Mesothelial cell of epicardium (in vitro differentiated cells): ENCODE results near the gene SLC4A3. TPM values are rescaled to one million over a fixed set of nuclear protein-coding genes. Genes with fewer than 3 reads are reported as not detected.

Experiments
- DNase-seq, 2 experiments: peaks; one replicate each; pipeline ENCODE4 v3.0.0; 2021; ENCODE audit warnings: low spot score in 2 of 2; ENCODE audit not compliant: unreplicated experiment in 2 of 2
- H3K27ac Mint-ChIP-seq: 2 replicates; pipeline ENCODE4 v1.8.0; 2021; ENCODE audit warnings: mixed read lengths
- H3K27me3 Mint-ChIP-seq: 2 replicates; pipeline ENCODE4 v1.8.0; 2021; ENCODE audit warnings: low read depth, mixed read lengths
- H3K36me3 Mint-ChIP-seq: 2 replicates; pipeline ENCODE4 v1.8.0; 2021; ENCODE audit warnings: mixed read lengths
- H3K4me1 Mint-ChIP-seq: 2 replicates; pipeline ENCODE4 v1.8.0; 2021; ENCODE audit warnings: mixed read lengths
- H3K4me3 Mint-ChIP-seq: 2 replicates; pipeline ENCODE4 v1.8.0; 2021; ENCODE audit warnings: mild to moderate bottlenecking, moderate library complexity, mixed read lengths
- H3K9me3 Mint-ChIP-seq: 2 replicates; pipeline ENCODE4 v1.8.0; 2021; ENCODE audit warnings: mixed read lengths
- CTCF ChIP-seq: fragments of 200-600 bp; sonication (generic); IDR thresholded peaks from one replicate; pipeline ENCODE4 v1.5.0; 2021; ENCODE audit warnings: antibody characterized with exemption; ENCODE audit not compliant: unreplicated experiment
- total RNA-seq: library from RNA; stranded (reverse); gene quantifications from 3 replicates; pipeline ENCODE4 v1.2.1, GENCODE V29; 2021

SLC4A3 gene
- total RNA-seq, 1 donor from 2014 or later = 23.6 TPM

- H3K9me3 Mint-ChIP-seq = no peaks in the 10 kb centered on the region
- no peak for DNase-seq
- H3K36me3 Mint-ChIP-seq = peaks cover 29% of the 10 kb centered on the region
- no peak overlapping the region for H3K27ac Mint-ChIP-seq
- TF ChIP-seq CTCF = no peak
- peaks cover 2% of the 10 kb centered on the region for H3K4me1 Mint-ChIP-seq
- no peak overlapping the region for H3K4me3 Mint-ChIP-seq
- H3K27me3 Mint-ChIP-seq = no peaks in the 10 kb centered on the region
Measured at GRCh38 chr2:219603771-219604170, 23.7 kb upstream of the SLC4A3 start.

- Mint-ChIP-seq H3K27me3 (no peaks in the 10 kb centered on the region), H3K27ac (no peak overlapping the region), H3K36me3 (peaks cover 32% of the 10 kb centered on the region), H3K4me1 (no peaks in the 10 kb centered on the region), H3K4me3 (no peak overlapping the region), H3K9me3 (no peaks in the 10 kb centered on the region)
- no peak for TF ChIP-seq CTCF
- no peak for DNase-seq
Measured at GRCh38 chr2:219605607-219605954, 21.8 kb upstream of the SLC4A3 start.

- no peaks in the 10 kb centered on the region for H3K9me3 Mint-ChIP-seq
- H3K4me1 Mint-ChIP-seq = no peaks in the 10 kb centered on the region
- H3K27ac Mint-ChIP-seq = no peak overlapping the region
- H3K27me3 Mint-ChIP-seq = no peaks in the 10 kb centered on the region
- peaks cover 35% of the 10 kb centered on the region for H3K36me3 Mint-ChIP-seq
- DNase-seq = no peak
- H3K4me3 Mint-ChIP-seq = no peak overlapping the region
- TF ChIP-seq CTCF = no peak
Measured at GRCh38 chr2:219607931-219608330, 19.5 kb upstream of the SLC4A3 start.

- Mint-ChIP-seq H3K4me3 (no peak overlapping the region), H3K27me3 (no peaks in the 10 kb centered on the region), H3K4me1 (no peaks in the 10 kb centered on the region), H3K36me3 (peaks cover 35% of the 10 kb centered on the region), H3K9me3 (no peaks in the 10 kb centered on the region), H3K27ac (no peak overlapping the region)
- DNase-seq = no peak
- TF ChIP-seq CTCF = no peak
Measured at GRCh38 chr2:219608399-219608964, 18.9 kb upstream of the SLC4A3 start.

- Mint-ChIP-seq H3K9me3 (no peaks in the 10 kb centered on the region), H3K36me3 (peaks cover 29% of the 10 kb centered on the region), H3K4me1 (no peaks in the 10 kb centered on the region), H3K27me3 (no peaks in the 10 kb centered on the region), H3K27ac (no peak overlapping the region), H3K4me3 (no peak overlapping the region)
- TF ChIP-seq CTCF = no peak
- no peak for DNase-seq
Measured at GRCh38 chr2:219609149-219609750, 18.2 kb upstream of the SLC4A3 start.
